ENCODE results near the gene TACR1. TPM values are rescaled to one million over a fixed set of nuclear protein-coding genes. Genes with fewer than 3 reads are reported as not detected.

TACR1 gene
- total and polyA plus RNA-seq, 2 of the 4 experiments (the other 2 are of a cell fraction) = under 0.01 to 0.09 TPM

- no peak overlapping the region for H2AK5ac ChIP-seq (ENCODE audit: low read depth, low read length)
- intact Hi-C loops (cut with micrococcal nuclease) (no loop called here), dilution Hi-C loops (cut with HindIII; ENCODE audit: low sequenced_read_pairs, unreplicated experiment) (no loop called here), in situ Hi-C loops (cut with MboI; ENCODE audit: low sequenced_read_pairs) (no loop called here)
- no peak for TF ChIP-seq RFX5 (IDR thresholded peaks at IDR 0.05; ENCODE audit: low read depth, low read length)
- TF ChIP-seq SMC3 (IDR thresholded peaks at IDR 0.05; ENCODE audit: low read depth, low read length) = no peak
- TF ChIP-seq CHD1 (IDR thresholded peaks at IDR 0.05; ENCODE audit: low read depth, low read length) = no peak
- no peak for TF ChIP-seq CTCF (conservative IDR thresholded peaks at IDR 0.05; ENCODE audit: low read depth, low read length)
- TF ChIP-seq RAD21 (IDR thresholded peaks at IDR 0.05; ENCODE audit: low read length) = no peak
- TF ChIP-seq MXI1 (IDR thresholded peaks at IDR 0.05; ENCODE audit: borderline replicate concordance, low read depth, low read length) = no peak
- no peak overlapping the region for H2AK9ac ChIP-seq (replicated peaks; ENCODE audit: low read depth, low read length, poor library complexity)
- H2AFZ ChIP-seq (replicated peaks; ENCODE audit: low read length, poor library complexity) = no peak overlapping the region
- H2BK15ac ChIP-seq (ENCODE audit: low read depth, low read length) = no peak overlapping the region
- WGBS, 2 experiments (ENCODE audit: extremely low coverage in 2 of 2, insufficient read length in 1 of 2) = no CpG with 5 or more reads among the region's 2 CpGs
- H3K9ac ChIP-seq (ENCODE audit: low read depth, low read length) = no peak overlapping the region
- H4K8ac ChIP-seq (ENCODE audit: low read depth in 2 of 2, low read length in 2 of 2) = no peak overlapping the region
- H3K79me1 ChIP-seq (ENCODE audit: low read depth in 1 of 2, low read length in 2 of 2) = no peaks in the 10 kb centered on the region
- H4K5ac ChIP-seq (ENCODE audit: low read depth, low read length) = no peak overlapping the region
- ChIA-PET POLR2A (ENCODE audit: unreplicated experiment) (no interaction called here), CTCF (interaction anchor here (1.4 kb wide), 1 partner anchor 75 kb away, joined by 3 read pairs; no protein-coding TSS in a partner anchor)
- H3K27me3 ChIP-seq (ENCODE audit: control insufficient read depth, insufficient read depth, low read length) = peaks cover 3% of the 10 kb centered on the region; the same call in 1 of the 2 replicates
- no TSS peak for BruUV-seq (replicated peaks)
- H2BK20ac ChIP-seq (ENCODE audit: low read depth, low read length) = no peak overlapping the region
- no peaks in the 10 kb centered on the region for H3K4me1 ChIP-seq (ENCODE audit: control insufficient read depth, insufficient read depth, low read length)
- H3K4ac ChIP-seq (ENCODE audit: low read depth, low read length) = no peak overlapping the region
- H3K18ac ChIP-seq (ENCODE audit: low read depth, low read length) = no peak overlapping the region
- no peak overlapping the region for H3K23ac ChIP-seq (ENCODE audit: low read depth, low read length)
- no peak overlapping the region for H2BK5ac ChIP-seq (ENCODE audit: low read depth, low read length, poor library complexity, severe bottlenecking)
- no peak overlapping the region for H2BK120ac ChIP-seq (ENCODE audit: low read depth, low read length)
- H3K4me3 ChIP-seq (ENCODE audit: insufficient read depth, low read depth, low read length) = no peak overlapping the region
- ATAC-seq (ENCODE audit: low read depth) (no peak), DNase-seq (no peak)
- H3K14ac ChIP-seq (replicated peaks; ENCODE audit: low read depth, low read length) = no peak overlapping the region
- no peaks in the 10 kb centered on the region for H3K36me3 ChIP-seq (ENCODE audit: control insufficient read depth, insufficient read depth, low read length)
- H3K27ac ChIP-seq (ENCODE audit: insufficient read depth, low read length) = no peak overlapping the region
- H3K56ac ChIP-seq (ENCODE audit: extremely low read depth, insufficient read depth, low read length) = no peak overlapping the region
- H3K9me1 ChIP-seq (ENCODE audit: insufficient read depth, low read length) = no peaks in the 10 kb centered on the region
- H3K9me3 ChIP-seq (ENCODE audit: control insufficient read depth, insufficient read depth, low read length) = no peaks in the 10 kb centered on the region
- no peak overlapping the region for H3K4me2 ChIP-seq (ENCODE audit: low read depth, low read length)
- H4K20me1 ChIP-seq (ENCODE audit: insufficient read depth, low read length) = no peaks in the 10 kb centered on the region
- H4K91ac ChIP-seq (ENCODE audit: insufficient read depth, low read depth, low read length) = no peak overlapping the region
Measured at GRCh38 chr2:75174519-75174918, 24.8 kb downstream of the TACR1 start.
